HepG2 (cell line): Measurements from ENCODE around the gene MIR17HG.

ENCODE experiments used
- ATAD3A ChIP-seq: sonication (generic); formaldehyde crosslinking; IDR thresholded peaks from 2 replicates; pipeline ENCODE4 v1.4.0; 2020; ENCODE audit warnings: missing genetic modification reagents
- ATF7-NPFF ChIP-seq: sonication (generic); formaldehyde crosslinking; IDR thresholded peaks from 2 replicates; pipeline ENCODE4 v1.8.1; 2023; ENCODE audit warnings: mild to moderate bottlenecking, low read depth, missing genetic modification reagents, moderate library complexity
- CTCF ChIP-seq: sonication (generic); formaldehyde crosslinking; IDR thresholded peaks from 2 replicates; pipeline ENCODE4 v1.5.0; 2020; ENCODE audit warnings: mild to moderate bottlenecking, missing genetic modification reagents, moderate library complexity
- MXD1 ChIP-seq: sonication (generic); formaldehyde crosslinking; IDR thresholded peaks from 2 replicates; pipeline ENCODE4 v1.4.0; 2020; ENCODE audit warnings: mild to moderate bottlenecking, missing genetic modification reagents
- RBFOX2 ChIP-seq: fragments of 200-400 bp; formaldehyde crosslinking; IDR thresholded peaks from 2 replicates; pipeline ENCODE4 v1.6.1; 2017; ENCODE audit warnings: low read depth, mild to moderate bottlenecking, low read length
- RELA ChIP-seq: sonication (generic); formaldehyde crosslinking; IDR thresholded peaks from 2 replicates; pipeline ENCODE4 v1.4.0; 2020; ENCODE audit warnings: missing genetic modification reagents
- SNRNP70 ChIP-seq: fragments of 200-400 bp; formaldehyde crosslinking; IDR thresholded peaks from 2 replicates; pipeline ENCODE4 v1.6.1; 2017; ENCODE audit warnings: mild to moderate bottlenecking, low read depth, low read length, moderate library complexity
- STAT6 ChIP-seq: sonication (generic); formaldehyde crosslinking; IDR thresholded peaks from 2 replicates; pipeline ENCODE4 v1.4.0; 2020; ENCODE audit warnings: missing genetic modification reagents, mild to moderate bottlenecking, borderline replicate concordance
- ZNF816 ChIP-seq: sonication (generic); formaldehyde crosslinking; IDR thresholded peaks from 2 replicates; pipeline ENCODE4 v1.8.0; 2022; ENCODE audit warnings: missing genetic modification reagents, mild to moderate bottlenecking, borderline replicate concordance

GRCh38 chr13:91304741-91305140 is 42.7 kb upstream of the MIR17HG start:
- no peak for TF ChIP-seq STAT6 (CRISPR knock-in tag)
- no peak for TF ChIP-seq ZNF816 (CRISPR knock-in tag)
- TF ChIP-seq ATF7-NPFF (CRISPR knock-in tag) = no peak
- TF ChIP-seq RELA = no peak
- TF ChIP-seq SNRNP70 = no peak
- TF ChIP-seq CTCF (CRISPR knock-in tag) = no peak
- TF ChIP-seq RBFOX2 = no peak
- TF ChIP-seq MXD1 = no peak
- no peak for TF ChIP-seq ATAD3A (CRISPR knock-in tag)
